Kidney capillary endothelial cell (primary cell): ENCODE measurements around the gene MESD.

Source experiments
- DNase-seq: peaks from one replicate; pipeline ENCODE4 v3.0.0-alpha.2; 2018; ENCODE audit warnings: low spot score

The MESD gene

GRCh38 chr15:80991421-80991820, 1.8 kb upstream of the MESD start:
- no peak for DNase-seq

- no peak for DNase-seq
Measured at GRCh38 chr15:80990955-80991354, 1.3 kb upstream of the MESD start.

GRCh38 chr15:80989081-80989517, 520 bp downstream of the MESD start:
- DNase-seq, result no peak

GRCh38 chr15:80988148-80988796, 1.3 kb downstream of the MESD start:
- no peak for DNase-seq

GRCh38 chr15:80986487-80986886, 3.1 kb downstream of the MESD start:
- no peak for DNase-seq

GRCh38 chr15:80985981-80986380, 3.6 kb downstream of the MESD start:
- DNase-seq, result no peak

GRCh38 chr15:80984856-80985255, 4.8 kb downstream of the MESD start:
- no peak for DNase-seq

GRCh38 chr15:80982839-80983238, 6.8 kb downstream of the MESD start:
- no peak for DNase-seq

GRCh38 chr15:80982205-80982604, 7.4 kb downstream of the MESD start:
- no peak for DNase-seq

- DNase-seq, result no peak
Measured at GRCh38 chr15:80979538-80980200, 9.9 kb downstream of the MESD start.

- DNase-seq, result peak; percentile 49
Measured at GRCh38 chr15:80978685-80979329, 10.8 kb downstream of the MESD start.

GRCh38 chr15:80977627-80978036, 12.0 kb downstream of the MESD start:
- peak; percentile 51 for DNase-seq

GRCh38 chr15:80976851-80977250, 12.8 kb downstream of the MESD start:
- no peak for DNase-seq

GRCh38 chr15:80974914-80975313, 14.7 kb downstream of the MESD start:
- no peak for DNase-seq

GRCh38 chr15:80972276-80972675, 17.3 kb downstream of the MESD start:
- no peak for DNase-seq

GRCh38 chr15:80971143-80971542, 18.5 kb downstream of the MESD start:
- no peak for DNase-seq

- DNase-seq, result no peak
Measured at GRCh38 chr15:80970658-80971057, 19.0 kb downstream of the MESD start.

- DNase-seq, result peak; percentile 71
Measured at GRCh38 chr15:80970018-80970657, 19.5 kb downstream of the MESD start.

GRCh38 chr15:80969316-80969715, 20.3 kb downstream of the MESD start:
- no peak for DNase-seq

GRCh38 chr15:80967991-80968510, 21.6 kb downstream of the MESD start:
- DNase-seq, result no peak

GRCh38 chr15:80967451-80967850, 22.2 kb downstream of the MESD start:
- no peak for DNase-seq

- DNase-seq, result no peak
Measured at GRCh38 chr15:80966431-80967197, 23.0 kb downstream of the MESD start.
